K562 (cell line): ENCODE data around the gene LAMA5. TPM values are rescaled to one million over a fixed set of nuclear protein-coding genes. Genes with fewer than 3 reads are reported as not detected.
A peak's percentile ranks its signal among the peaks of the same experiment; 100 is the strongest.

Experiments used
- ATAC-seq: fragments of 200-7000 bp; cut with Tn5 transposase; 3 replicates; pipeline ENCODE4 v1.9.1; 2020; ENCODE audit warnings: moderate library complexity
- BruUV-seq: library from RNA; stranded (reverse); fragments of 400-500 nt; replicated peaks from 2 replicates; lab custom pipeline; 2021; lab: Mats Ljungman, UMichigan
- CTCF ChIA-PET: fragments of 300-600 bp; formaldehyde crosslinking; extraction: SDS; loops from one replicate; lab custom pipeline; 2021; ENCODE audit warnings: low intra/inter-chr PET ratio; lab: Yijun Ruan, JAX
- POLR2A ChIA-PET: fragments of 300-600, 350-650 bp; sonication (Branson Sonifier 250); formaldehyde crosslinking; extraction: SDS; loops from one replicate; lab custom pipeline; 2021; ENCODE audit warnings: antibody characterized with exemption, inconsistent platforms; lab: Yijun Ruan, JAX
- DNase-seq, 4 experiments: peaks; one replicate each; pipeline versions ENCODE4 v3.0.0 to v3.0.0-alpha.2; 2011 to 2018; ENCODE audit warnings: low spot score in 3 of 4, mixed read lengths in 3 of 4; ENCODE audit errors: extremely low read depth in 1 of 4
- FAIRE-seq: peaks from 2 replicates; lab custom pipeline; 2011; peaks lifted over from hg19 to GRCh38; lab: Jason Lieb, UNC
- H2AFZ ChIP-seq: 2 replicates; pipeline ENCODE4 v1.6.0; 2011; ENCODE audit warnings: low read depth, low read length, control low read depth, inconsistent platforms
- H3K27ac ChIP-seq: fragments of 200-600 bp; 3 replicates; pipeline ENCODE4 v1.8.0; 2011; ENCODE audit warnings: low read depth, mild to moderate bottlenecking, control low read depth, inconsistent platforms, low read length, moderate library complexity, mixed read lengths; ENCODE audit errors: extremely low read depth
- H3K27me3 ChIP-seq, 2 experiments: fragments of 300-600 bp in 1 of 2; 2 replicates in 1 of 2; 3 replicates in 1 of 2; pipeline versions ENCODE4 v1.6.0 to v1.8.0; 2011; ENCODE audit warnings: inconsistent platforms in 2 of 2, low read length in 2 of 2, mild to moderate bottlenecking in 1 of 2, mixed read lengths in 1 of 2, moderate library complexity in 1 of 2; ENCODE audit not compliant: control insufficient read depth in 2 of 2, insufficient read depth in 2 of 2
- H3K36me3 ChIP-seq: fragments of 300-600 bp; 3 replicates; pipeline ENCODE4 v1.8.0; 2011; ENCODE audit warnings: mild to moderate bottlenecking, low read length, inconsistent platforms; ENCODE audit not compliant: control insufficient read depth, insufficient read depth
- H3K4me1 ChIP-seq, 2 experiments: fragments of 200-600 bp in 1 of 2; replicated peaks in 1 of 2; 2 replicates in 1 of 2; 3 replicates in 1 of 2; pipeline versions ENCODE4 v1.5.1 to v1.8.0; 2011; ENCODE audit warnings: inconsistent platforms in 2 of 2, low read length in 2 of 2, mild to moderate bottlenecking in 1 of 2, mixed read lengths in 1 of 2, moderate library complexity in 1 of 2; ENCODE audit not compliant: control insufficient read depth in 2 of 2, insufficient read depth in 2 of 2
- H3K4me2 ChIP-seq: 2 replicates; pipeline ENCODE4 v1.6.1; 2011; ENCODE audit warnings: low read length, control low read depth, inconsistent platforms, mixed read lengths; ENCODE audit not compliant: insufficient read depth
- H3K4me3 ChIP-seq: fragments of 200-600 bp; sonication (generic), shearing (Covaris generic); 2 replicates; pipeline ENCODE4 v1.5.1; 2016; ENCODE audit warnings: control low read depth, inconsistent platforms
- H3K79me2 ChIP-seq: fragments of 200-600 bp; 3 replicates; pipeline ENCODE4 v1.8.0; 2011; ENCODE audit warnings: low read length, inconsistent platforms; ENCODE audit not compliant: control insufficient read depth, insufficient read depth
- H3K9ac ChIP-seq, 2 experiments: 2 replicates each; pipeline versions ENCODE4 v1.6.0 to v1.6.1; 2011; ENCODE audit warnings: low read depth in 2 of 2, low read length in 2 of 2, control low read depth in 1 of 2, inconsistent platforms in 1 of 2, mild to moderate bottlenecking in 1 of 2, mixed read lengths in 1 of 2; ENCODE audit not compliant: insufficient read depth in 1 of 2
- H3K9me1 ChIP-seq: one replicate; pipeline ENCODE4 v1.6.0; 2011; ENCODE audit warnings: inconsistent platforms, mild to moderate bottlenecking, low read length, moderate library complexity; ENCODE audit not compliant: control insufficient read depth, insufficient read depth
- H3K9me3 ChIP-seq: replicated peaks from 2 replicates; pipeline ENCODE4 v1.5.1; 2011; ENCODE audit warnings: low read depth, low read length, inconsistent platforms; ENCODE audit not compliant: control insufficient read depth, insufficient read depth
- H4K20me1 ChIP-seq: replicated peaks from 2 replicates; pipeline ENCODE4 v1.6.1; 2011; ENCODE audit warnings: low read length, inconsistent platforms, mixed read lengths; ENCODE audit not compliant: control insufficient read depth, insufficient read depth
- ARID1B ChIP-seq: fragments of 450-650 bp; IDR thresholded peaks from 2 replicates; pipeline ENCODE4 v1.6.1; 2016; ENCODE audit warnings: antibody characterized with exemption, mild to moderate bottlenecking, inconsistent platforms
- BACH1 ChIP-seq: fragments of 200-800 bp; sonication (Bioruptor generic); IDR thresholded peaks from 2 replicates; pipeline ENCODE4 v1.6.1; 2016; ENCODE audit warnings: missing genetic modification characterization, missing compliant biosample characterization
- ESRRA ChIP-seq: fragments of 450-650 bp; IDR thresholded peaks from 2 replicates; pipeline ENCODE4 v1.6.1; 2014; ENCODE audit warnings: low read depth, mild to moderate bottlenecking, moderate library complexity, borderline replicate concordance
- HMGN3 ChIP-seq: IDR thresholded peaks from 2 replicates; pipeline ENCODE4 v1.6.1; 2011; ENCODE audit warnings: borderline replicate concordance, low read depth, mild to moderate bottlenecking, mixed read lengths, low read length; ENCODE audit not compliant: insufficient read length; ENCODE audit errors: extremely low read depth
- MYBL2 ChIP-seq, 2 experiments: fragments of 450-650 bp in 1 of 2; sonication (generic) in 1 of 2; formaldehyde crosslinking in 1 of 2; IDR thresholded peaks; 2 replicates each; pipeline versions ENCODE4 v1.6.1 to v1.8.1; 2017 to 2022; ENCODE audit warnings: borderline replicate concordance in 1 of 2, inconsistent platforms in 1 of 2, low read depth in 1 of 2, mild to moderate bottlenecking in 1 of 2, missing genetic modification reagents in 1 of 2, moderate library complexity in 1 of 2
- NFE2 ChIP-seq: IDR thresholded peaks from 2 replicates; pipeline ENCODE4 v1.6.1; 2014; ENCODE audit warnings: antibody characterized with exemption, low read depth
- NFRKB ChIP-seq: fragments of 450-650 bp; IDR thresholded peaks from 2 replicates; pipeline ENCODE4 v1.6.1; 2016; ENCODE audit warnings: low read depth
- NUFIP1 ChIP-seq: fragments of 450-650 bp; IDR thresholded peaks from 2 replicates; pipeline ENCODE4 v1.6.1; 2018; ENCODE audit not compliant: partially characterized antibody
- RB1 ChIP-seq: fragments of 450-650 bp; IDR thresholded peaks from 2 replicates; pipeline ENCODE4 v1.6.1; 2017; ENCODE audit warnings: low read depth, mild to moderate bottlenecking
- SMAD4 ChIP-seq: fragments of 250-450 bp; sonication (Bioruptor Pico); conservative IDR thresholded peaks from 2 replicates; pipeline ENCODE4 v1.8.0; 2021; ENCODE audit warnings: inconsistent platforms, mild to moderate bottlenecking, moderate library complexity
- STAG1 ChIP-seq: sonication (generic); formaldehyde crosslinking; IDR thresholded peaks from 2 replicates; pipeline ENCODE4 v1.5.0; 2020; ENCODE audit warnings: missing genetic modification reagents, borderline replicate concordance
- TEAD2 ChIP-seq: fragments of 450-650 bp; IDR thresholded peaks from 2 replicates; pipeline ENCODE4 v1.6.1; 2016; ENCODE audit warnings: missing genetic modification characterization, control low read depth, missing compliant biosample characterization
- ZFPM2 ChIP-seq: fragments of 250-450 bp; sonication (Bioruptor Pico); IDR thresholded peaks from 2 replicates; pipeline ENCODE4 v1.5.1; 2022; ENCODE audit warnings: mild to moderate bottlenecking
- ZNF79 ChIP-seq: fragments of 250-450 bp; sonication (Bioruptor Pico); IDR thresholded peaks from 2 replicates; pipeline ENCODE4 v1.4.0; 2020; ENCODE audit warnings: low read depth, mild to moderate bottlenecking, moderate library complexity
- WGBS: fragments of 100-300 bp; shearing (Covaris generic); methylation state at CpG from one replicate; pipeline ENCODE4 v1.1.6; 2016; ENCODE audit warnings: low coverage, mixed read lengths; ENCODE audit not compliant: insufficient coverage; ENCODE audit errors: missing lambda C conversion rate; 5-methylcytosine and 5-hydroxymethylcytosine counted together
- in situ Hi-C: fragments of 300-500 bp; cut with MboI; formaldehyde crosslinking; loops from 4 replicates; pipeline ENCODE4 v1.15.0; 2018; ENCODE audit warnings: inconsistent platforms, mixed read lengths
- intact Hi-C: fragments of 100-400 bp; cut with micrococcal nuclease; formaldehyde crosslinking; loops from 2 replicates; pipeline ENCODE4 v1.14.2; 2022
- polyA plus RNA-seq, 8 experiments: library from polyadenylated mRNA; depleted of rRNA in 4 of 8; stranded (reverse) in 5 of 8; unstranded in 3 of 8; fragments of >200 nt; fragmentation: Nextera tagmentation in 2 of 8; fragmentation: Illumina TruSeq in 1 of 8; extraction: Ambion mirVana in 2 of 8; extraction: Trizol in 1 of 8; gene quantifications; 2 replicates each; pipeline versions ENCODE4 v1.2.1 to v1.2.3, GENCODE V29; 2011 to 2014; ENCODE audit warnings: inconsistent platforms in 1 of 8, missing spikeins in 1 of 8
- total RNA-seq, 7 experiments: library from RNA; depleted of rRNA in 6 of 7; stranded (reverse); fragments of >200 nt in 6 of 7; fragmentation: Illumina TruSeq in 2 of 7; extraction: Trizol in 2 of 7; gene quantifications; 2 replicates each; pipeline versions ENCODE4 v1.2.1 to v1.2.3, GENCODE V29; 2011 to 2021; ENCODE audit warnings: low replicate concordance in 1 of 7
- TF ChIP-seq, protein P1 (sequence below): sonication (generic); formaldehyde crosslinking; IDR thresholded peaks from 2 replicates; pipeline ENCODE4 v1.9.0; 2022; ENCODE audit warnings: mild to moderate bottlenecking, missing genetic modification reagents
- TF ChIP-seq, protein P2 (sequence below), 2 experiments: fragments of 450-650 bp in 1 of 2; sonication (generic) in 1 of 2; formaldehyde crosslinking in 1 of 2; IDR thresholded peaks in 1 of 2; conservative IDR thresholded peaks in 1 of 2; 2 replicates each; pipeline versions ENCODE4 v1.6.1 to v1.8.1; 2016 to 2023; ENCODE audit warnings: mild to moderate bottlenecking in 2 of 2, moderate library complexity in 2 of 2, inconsistent platforms in 1 of 2, missing genetic modification reagents in 1 of 2
- TF ChIP-seq, protein P3 (sequence below): fragments of 450-650 bp; IDR thresholded peaks from 2 replicates; pipeline ENCODE4 v1.6.1; 2017; ENCODE audit warnings: mild to moderate bottlenecking, moderate library complexity

LAMA5 gene
- total and polyA plus RNA-seq, 9 of the 15 experiments (the other 6 are each of a cell fraction or from before 2014, with no cell fraction given): 0.31 to 101 (median 7.8) TPM

DNA sequence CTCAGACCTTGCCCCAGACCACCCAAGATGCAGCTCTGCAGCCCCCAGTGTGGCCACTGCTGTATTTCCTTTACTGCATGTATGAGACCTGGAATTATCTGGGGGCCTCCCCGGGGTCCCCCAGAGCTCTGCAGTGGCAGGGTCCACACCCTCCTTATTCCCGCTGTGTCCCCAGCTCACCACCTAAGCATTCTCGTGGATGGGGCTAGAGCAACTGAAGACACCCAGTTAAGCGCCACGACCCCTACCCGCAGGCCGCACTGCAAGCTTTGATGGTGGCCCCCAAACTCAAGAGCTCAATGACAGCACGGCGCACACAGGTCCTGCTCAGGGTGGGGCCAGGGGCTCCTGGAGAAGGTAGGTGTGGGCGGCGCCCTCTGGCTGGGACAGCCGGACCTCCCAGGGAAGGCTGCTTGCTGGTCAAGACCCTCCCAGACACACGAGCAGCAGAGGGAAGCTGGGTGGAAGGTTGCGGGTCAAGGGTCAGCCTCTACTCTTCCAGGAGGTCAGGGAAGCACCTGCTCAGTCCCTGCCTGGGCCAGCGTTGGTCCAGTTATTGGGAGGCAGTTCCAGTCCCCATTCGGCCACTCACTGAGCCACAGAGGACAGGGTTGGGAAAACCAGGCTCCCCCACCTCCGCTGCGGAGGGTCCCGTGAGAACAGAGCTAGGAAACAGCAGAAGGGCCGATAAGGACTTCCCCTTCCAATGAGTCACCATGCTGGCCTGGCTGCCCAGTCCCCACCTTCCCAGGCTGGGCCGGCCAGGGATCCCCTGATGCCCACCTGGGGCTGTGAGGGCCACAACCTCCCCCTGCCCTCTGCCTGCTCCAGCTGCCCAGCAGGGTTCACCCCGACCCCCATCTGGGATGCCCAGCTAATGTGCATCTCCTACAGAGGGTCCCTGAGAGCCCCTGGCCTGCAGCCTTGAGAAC, 2.9 kb downstream of the LAMA5 start:
- Histone ChIP-seq H3K9me3 (no peaks in the 10 kb centered on the region), H4K20me1 (peaks cover 10% of the 10 kb centered on the region; the same call in 1 of the 2 replicates), H3K4me3 (no peak overlapping the region; the same call in 1 of the 2 replicates), H3K9ac (peak overlapping the region in 1 of 2 experiments; percentile 96; a peak in 2 of 4 replicates), H3K27ac (peak overlapping the region; percentile 39; the same call in 1 of the 3 replicates), H2AFZ (no peak overlapping the region), H3K36me3 (peaks cover 28% of the 10 kb centered on the region; the same call in 1 of the 3 replicates), H3K27me3 (no peaks in the 10 kb centered on the region), H3K4me2 (peak overlapping the region; percentile 60), H3K79me2 (peaks cover 55% of the 10 kb centered on the region), H3K9me1 (peaks cover 4% of the 10 kb centered on the region), H3K4me1 (peaks cover 50 to 96% of the 10 kb centered on the region in 2 experiments)
- WGBS: 51% methylated on average over 20 of the region's 22 CpGs
- intact Hi-C loops: no loop called here
- FAIRE-seq (peak; percentile 77), DNase-seq (peak in 2 of 4 experiments; percentile 50 to 63), ATAC-seq (no peak)
- ChIA-PET CTCF (no interaction called here), POLR2A (interaction anchor here (0.7 to 2.5 kb wide), 6 partner anchors 11 to 511 kb away, joined by 3 to 9 read pairs (median 4); partner anchors contain the start of gene RPS21)
- no TSS peak for BruUV-seq
- in situ Hi-C loops: loop anchor here (10.0 kb wide), 1 partner anchor 369 kb away; no protein-coding TSS in a partner anchor
- TF ChIP-seq SMAD4 (CRISPR knock-in tag) (0 out of 2 replicates have a peak, but pooled peaks have one; percentile 32), RB1 (no peak), HMGN3 (peak; percentile 15), NFRKB (no peak), MYBL2 (IDR thresholded peaks at IDR 0.05; ENCODE audit: low read depth) (no peak), MYBL2 (CRISPR knock-in tag; IDR thresholded peaks at IDR 0.05; ENCODE audit: borderline replicate concordance) (no peak), ESRRA (no peak), STAG1 (CRISPR knock-in tag) (no peak), TEAD2 (tag) (no peak), NUFIP1 (no peak), ARID1B (peak; percentile 73), NFE2 (no peak), ZNF79 (CRISPR knock-in tag) (no peak), ZFPM2 (CRISPR knock-in tag) (no peak), BACH1 (no peak)
- TF ChIP-seq, protein P1, sequence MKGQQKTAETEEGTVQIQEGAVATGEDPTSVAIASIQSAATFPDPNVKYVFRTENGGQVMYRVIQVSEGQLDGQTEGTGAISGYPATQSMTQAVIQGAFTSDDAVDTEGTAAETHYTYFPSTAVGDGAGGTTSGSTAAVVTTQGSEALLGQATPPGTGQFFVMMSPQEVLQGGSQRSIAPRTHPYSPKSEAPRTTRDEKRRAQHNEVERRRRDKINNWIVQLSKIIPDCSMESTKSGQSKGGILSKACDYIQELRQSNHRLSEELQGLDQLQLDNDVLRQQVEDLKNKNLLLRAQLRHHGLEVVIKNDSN (CRISPR knock-in tag): no peak
- TF ChIP-seq, protein P2, sequence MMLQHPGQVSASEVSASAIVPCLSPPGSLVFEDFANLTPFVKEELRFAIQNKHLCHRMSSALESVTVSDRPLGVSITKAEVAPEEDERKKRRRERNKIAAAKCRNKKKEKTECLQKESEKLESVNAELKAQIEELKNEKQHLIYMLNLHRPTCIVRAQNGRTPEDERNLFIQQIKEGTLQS (IDR thresholded peaks at IDR 0.05): peak; percentile 86
- TF ChIP-seq, protein P2 (CRISPR knock-in tag; conservative IDR thresholded peaks at IDR 0.05): no peak
- TF ChIP-seq, protein P3, sequence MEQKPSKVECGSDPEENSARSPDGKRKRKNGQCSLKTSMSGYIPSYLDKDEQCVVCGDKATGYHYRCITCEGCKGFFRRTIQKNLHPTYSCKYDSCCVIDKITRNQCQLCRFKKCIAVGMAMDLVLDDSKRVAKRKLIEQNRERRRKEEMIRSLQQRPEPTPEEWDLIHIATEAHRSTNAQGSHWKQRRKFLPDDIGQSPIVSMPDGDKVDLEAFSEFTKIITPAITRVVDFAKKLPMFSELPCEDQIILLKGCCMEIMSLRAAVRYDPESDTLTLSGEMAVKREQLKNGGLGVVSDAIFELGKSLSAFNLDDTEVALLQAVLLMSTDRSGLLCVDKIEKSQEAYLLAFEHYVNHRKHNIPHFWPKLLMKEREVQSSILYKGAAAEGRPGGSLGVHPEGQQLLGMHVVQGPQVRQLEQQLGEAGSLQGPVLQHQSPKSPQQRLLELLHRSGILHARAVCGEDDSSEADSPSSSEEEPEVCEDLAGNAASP: no peak
